ENCODE measurements around the gene MISP3.
"Not testable (repeated sequence)": the region's sequence is repeated elsewhere in the genome, so short reads cannot be mapped to it uniquely, and the experiment has no call there.

MISP3 gene

DNA sequence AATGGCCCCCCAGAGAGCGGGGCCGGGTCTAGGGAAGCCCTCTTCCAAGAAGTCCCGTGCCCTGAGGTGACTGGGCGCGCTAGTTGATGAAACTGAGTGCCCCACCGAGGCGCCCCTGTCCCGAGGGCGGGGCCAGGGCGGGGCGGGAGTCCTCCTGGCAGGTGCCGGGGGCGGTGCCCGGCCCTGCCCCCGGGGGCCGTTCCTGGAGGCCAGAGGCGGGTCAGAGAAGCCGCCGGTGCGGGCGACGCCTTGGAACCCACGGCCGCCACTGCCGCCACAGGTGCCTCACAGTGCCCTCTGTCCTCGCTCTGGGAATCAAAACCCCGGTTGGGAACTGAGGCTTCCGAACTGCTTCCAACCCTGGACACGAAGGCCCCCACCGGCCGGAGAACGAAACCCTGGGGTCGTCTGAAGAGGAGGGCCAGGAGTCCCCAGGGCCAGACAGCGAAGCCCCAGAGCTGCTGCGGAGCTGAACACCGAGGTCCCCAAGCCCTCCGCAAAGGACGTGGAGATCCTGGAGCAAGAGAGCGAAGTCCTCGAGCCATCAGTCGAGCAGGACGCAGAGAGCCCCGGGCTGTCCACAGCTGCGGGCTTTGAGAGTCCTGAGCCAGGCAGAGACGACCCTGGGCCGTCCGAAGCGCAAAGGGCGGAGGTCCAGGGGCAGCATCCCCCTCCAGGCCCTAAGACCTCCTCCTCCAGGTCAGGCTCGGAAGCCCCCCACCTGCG lies at the start of gene MISP3:
Gene MISP3 (plus strand): TSS at position 252 of the 726 bp plus-strand sequence. CDS start 524 bp downstream, outside the sequence.
- Histone ChIP-seq H3K27ac (peak within 1 kb of the TSS; percentile 47 to 91 (median 81)), H3K4me3 (peak within 1 kb of the TSS; percentile 57 to 68 (median 61))

GRCh38 chr19:14023404-14024235 lies 49.0 kb upstream of the MISP3 start:
- H3K27ac ChIP-seq, result peak overlapping the region in 4 of 21 experiments; percentile 0 to 43 (median 30)
- no peak overlapping the region for H3K4me3 ChIP-seq

- H3K27ac ChIP-seq, H3K4me3 ChIP-seq: not testable (repeated sequence)
These were observed 45.9 kb upstream of the MISP3 start for GRCh38 chr19:14026652-14027192.

GRCh38 chr19:14027856-14028450 lies 44.6 kb upstream of the MISP3 start, which contains the start of gene RLN3:
RLN3 (plus strand) TSS chr19:14028148; CDS start chr19:14028205, 57 bp downstream.
- Histone ChIP-seq H3K4me3 (no peak within 1 kb of the TSS), H3K27ac (no peak within 1 kb of the TSS)

GRCh38 chr19:14028901-14029300 lies 43.7 kb upstream of the MISP3 start:
- no peak overlapping the region for H3K27ac ChIP-seq
- no peak overlapping the region for H3K4me3 ChIP-seq

- H3K27ac ChIP-seq, result peak overlapping the region in 20 of 21 experiments; percentile 28 to 97 (median 86)
These were observed 41.4 kb upstream of the MISP3 start for GRCh38 chr19:14030997-14031718.

DNA sequence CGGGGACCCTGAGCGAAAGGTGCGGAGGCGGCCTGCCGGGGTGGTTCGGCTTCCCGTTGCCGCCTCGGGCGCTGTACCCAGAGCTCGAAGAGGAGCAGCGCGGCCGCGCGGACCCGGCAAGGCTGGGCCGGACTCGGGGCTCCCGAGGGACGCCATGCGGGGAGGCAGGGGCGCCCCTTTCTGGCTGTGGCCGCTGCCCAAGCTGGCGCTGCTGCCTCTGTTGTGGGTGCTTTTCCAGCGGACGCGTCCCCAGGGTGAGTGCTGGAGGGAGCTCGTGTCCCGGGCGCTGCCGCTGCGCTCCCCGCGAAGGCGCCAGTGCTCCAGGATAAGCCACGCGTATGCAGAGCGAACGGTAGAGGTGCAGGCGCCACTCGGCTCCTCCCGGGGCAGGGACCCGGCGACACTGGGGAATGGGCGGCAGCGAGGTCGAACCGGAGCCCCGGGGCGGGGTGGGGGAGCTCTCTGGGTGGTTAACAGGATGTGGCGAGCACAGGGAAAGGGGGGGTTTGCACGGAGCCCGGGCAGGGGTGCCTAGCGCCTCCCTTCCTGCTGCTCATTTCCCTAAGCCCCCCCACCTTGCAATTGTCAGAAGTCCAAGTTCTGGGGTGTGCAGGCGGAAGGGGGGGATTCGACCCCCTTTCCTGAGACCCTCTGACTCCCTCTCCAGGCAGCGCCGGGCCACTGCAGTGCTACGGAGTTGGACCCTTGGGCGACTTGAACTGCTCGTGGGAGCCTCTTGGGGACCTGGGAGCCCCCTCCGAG lies 40.7 kb upstream of the MISP3 start, which contains the start of gene IL27RA:
Gene IL27RA (plus strand): TSS at position 44 of the 762 bp plus-strand sequence. CDS start 111 bp downstream, at position 155.
- Histone ChIP-seq H3K27ac (peak within 1 kb of the TSS; percentile 28 to 97 (median 86)), H3K4me3 (peak within 1 kb of the TSS; percentile 51 to 64 (median 58))

More at GRCh38 chr19:14030997-14031718, 41.4 kb upstream of the MISP3 start:
- H3K4me3 ChIP-seq, result peak overlapping the region; percentile 51 to 64 (median 58)

GRCh38 chr19:14033946-14034345 lies 38.6 kb upstream of the MISP3 start:
- no peak overlapping the region for H3K4me3 ChIP-seq
- no peak overlapping the region for H3K27ac ChIP-seq

- H3K4me3 ChIP-seq, H3K27ac ChIP-seq: not testable (repeated sequence)
These were observed 37.4 kb upstream of the MISP3 start for GRCh38 chr19:14035159-14035558.

DNA sequence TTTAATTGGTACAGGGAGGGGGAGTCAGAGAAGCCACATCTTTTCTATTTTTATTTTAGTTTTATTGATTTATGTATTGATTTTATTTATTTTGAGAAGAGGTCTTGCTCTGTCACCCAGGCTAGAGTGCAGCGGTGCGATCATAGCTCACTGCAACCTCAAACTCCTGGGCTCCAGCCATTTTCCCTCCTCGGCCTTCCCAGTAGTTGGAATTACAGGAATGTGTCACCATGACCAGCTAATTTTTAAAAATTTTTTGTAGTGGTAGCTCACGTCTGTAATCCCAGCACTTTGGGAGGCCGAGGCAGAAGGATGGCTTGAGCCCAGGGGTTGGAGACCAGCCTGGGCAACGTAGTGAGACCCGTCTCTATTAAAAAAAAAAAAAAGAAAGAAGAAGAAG lies 36.9 kb upstream of the MISP3 start:
- H3K4me3 ChIP-seq, result no peak overlapping the region
- H3K27ac ChIP-seq, result no peak overlapping the region

GRCh38 chr19:14039181-14039580 lies 33.4 kb upstream of the MISP3 start:
- no peak overlapping the region for H3K4me3 ChIP-seq
- no peak overlapping the region for H3K27ac ChIP-seq

DNA sequence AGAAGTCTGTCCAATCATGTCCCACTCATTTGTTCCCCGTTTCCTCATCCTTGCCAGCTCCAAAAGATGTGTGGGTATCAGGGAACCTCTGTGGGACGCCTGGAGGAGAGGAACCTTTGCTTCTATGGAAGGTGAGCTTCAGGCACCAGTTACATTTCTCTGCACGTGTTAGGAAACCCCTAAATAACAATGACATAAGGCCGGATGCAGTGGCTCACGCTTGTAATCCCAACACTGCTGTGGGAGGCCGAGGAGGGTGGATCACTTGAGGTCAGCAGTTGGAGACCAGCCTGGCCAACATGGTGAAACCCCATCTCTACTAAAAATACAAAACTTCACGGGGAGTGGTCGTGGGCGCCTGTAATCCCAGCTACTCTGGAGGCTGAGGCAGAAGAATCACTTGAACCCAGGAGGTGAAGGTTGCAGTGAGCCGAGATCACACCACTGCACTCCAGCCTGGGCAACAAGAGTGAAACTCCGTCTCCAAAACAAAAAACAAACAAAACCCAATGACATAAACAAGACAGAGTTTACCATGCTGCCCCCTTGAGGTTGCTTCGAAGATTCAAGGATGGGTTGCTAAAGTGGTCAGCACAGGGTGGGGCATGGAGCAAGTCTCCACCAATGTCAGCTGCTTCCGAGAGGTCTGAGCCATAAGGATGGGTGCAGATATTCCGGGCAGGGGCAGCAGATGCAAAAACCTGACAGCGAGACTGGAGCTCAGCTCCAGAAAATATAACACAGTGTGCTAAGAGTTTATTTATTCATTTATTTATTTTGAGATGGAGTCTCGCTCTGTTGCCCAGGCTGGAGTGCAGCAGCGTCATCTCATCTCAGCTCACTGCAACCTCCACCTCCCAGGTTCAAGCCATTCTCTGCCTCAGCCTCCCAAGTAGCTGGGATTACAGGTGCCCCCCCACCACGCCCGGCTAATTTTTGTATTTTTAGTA lies 29.7 kb upstream of the MISP3 start:
- H3K4me3 ChIP-seq, result not testable (repeated sequence)
- peak overlapping the region in 9 of 21 experiments; percentile 5 to 73 (median 39) for H3K27ac ChIP-seq

GRCh38 chr19:14047866-14048265 lies 24.7 kb upstream of the MISP3 start:
- H3K27ac ChIP-seq, H3K4me3 ChIP-seq: not testable (repeated sequence)

GRCh38 chr19:14048443-14049153 lies 24.0 kb upstream of the MISP3 start:
- no peak overlapping the region for H3K4me3 ChIP-seq

GRCh38 chr19:14050512-14050911 lies 22.1 kb upstream of the MISP3 start:
- Histone ChIP-seq H3K4me3 (no peak overlapping the region), H3K27ac (no peak overlapping the region)

More at GRCh38 chr19:14048443-14049153, 24.0 kb upstream of the MISP3 start:
- no peak overlapping the region for H3K27ac ChIP-seq

- not testable (repeated sequence) for H3K4me3 ChIP-seq, H3K27ac ChIP-seq
These were observed 21.6 kb upstream of the MISP3 start for GRCh38 chr19:14050961-14051360.

DNA sequence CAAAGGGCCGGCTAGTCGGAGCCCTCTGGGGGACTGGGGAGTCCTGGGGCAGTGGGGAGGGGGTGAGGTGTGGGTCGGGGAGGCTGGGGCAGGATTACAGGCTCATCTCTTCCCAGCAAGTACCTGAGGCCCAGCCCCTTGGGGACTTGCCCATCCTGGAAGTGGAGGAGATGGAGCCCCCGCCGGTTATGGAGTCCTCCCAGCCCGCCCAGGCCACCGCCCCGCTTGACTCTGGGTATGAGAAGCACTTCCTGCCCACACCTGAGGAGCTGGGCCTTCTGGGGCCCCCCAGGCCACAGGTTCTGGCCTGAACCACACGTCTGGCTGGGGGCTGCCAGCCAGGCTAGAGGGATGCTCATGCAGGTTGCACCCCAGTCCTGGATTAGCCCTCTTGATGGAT lies 20.6 kb upstream of the MISP3 start:
- Histone ChIP-seq H3K4me3 (no peak overlapping the region), H3K27ac (no peak overlapping the region)

All from skin epidermis (tissue), 12 donors.